ENCODE results near the gene MYL6B.
A peak's percentile ranks its signal among the peaks of the same experiment; 100 is the strongest.
"Not testable (repeated sequence)": the region's sequence is repeated elsewhere in the genome, so short reads cannot be mapped to it uniquely, and the experiment has no call there.

Gene MYL6B

DNA sequence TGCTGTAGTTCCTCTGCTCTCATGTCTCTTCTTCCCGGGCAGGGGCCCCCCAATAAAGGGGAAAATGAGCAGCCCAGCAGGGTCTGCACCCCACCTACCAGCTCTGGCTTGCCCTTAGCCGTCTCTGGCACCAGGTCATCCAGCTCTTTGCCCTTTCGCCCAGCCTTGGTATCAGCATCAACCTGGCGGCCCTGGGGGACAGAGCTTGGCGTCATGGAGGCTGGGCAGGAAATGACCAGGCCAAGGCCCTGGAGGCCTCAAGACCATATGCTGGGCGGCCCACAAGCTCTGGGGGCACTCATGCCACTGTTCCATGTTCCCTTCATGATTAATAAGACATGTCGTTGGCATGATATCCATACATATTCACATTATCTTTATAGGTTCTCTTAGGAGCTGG, 20.5 kb downstream of the MYL6B start:
- no peak for DNase-seq (ENCODE audit: low read depth)

DNA sequence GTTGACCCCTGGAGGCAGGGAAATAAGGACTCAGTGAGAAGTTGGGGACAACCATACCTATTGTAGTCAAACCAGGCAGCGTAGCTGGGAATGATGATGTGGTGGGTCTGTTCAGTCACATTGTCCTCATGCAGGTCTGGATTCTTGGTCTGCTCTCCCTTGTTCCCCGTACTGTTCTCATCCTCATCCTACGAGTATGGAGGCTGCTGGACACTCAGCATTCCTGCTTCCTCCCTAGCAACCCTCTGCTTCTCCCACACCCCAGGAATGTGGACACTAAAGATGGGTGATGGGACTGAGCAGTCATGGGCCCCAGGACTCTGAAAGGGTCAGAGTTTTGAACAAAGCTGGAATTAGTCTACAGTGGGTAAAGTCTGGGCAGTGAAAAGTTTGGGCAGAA, 26.0 kb downstream of the MYL6B start:
- DNase-seq (ENCODE audit: low read depth): no peak

DNA sequence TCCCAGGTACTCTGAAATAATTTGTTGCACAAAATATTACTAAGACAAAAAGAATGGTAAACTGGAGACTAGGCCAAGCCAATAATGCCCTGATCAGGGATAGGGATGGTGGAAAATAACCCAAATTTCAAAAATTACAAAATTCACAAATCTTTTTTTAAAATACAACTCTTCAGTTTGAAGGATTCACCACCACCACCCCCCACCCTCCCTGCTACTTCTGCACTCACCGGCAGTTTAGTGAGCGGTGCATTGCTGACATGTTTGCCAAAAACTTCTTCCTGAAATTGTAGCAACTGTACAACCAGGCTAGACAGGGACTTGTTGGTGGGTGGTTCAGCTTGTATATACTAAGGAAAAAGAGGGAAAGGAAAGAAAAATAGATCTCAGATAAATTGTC, 34.6 kb downstream of the MYL6B start:
- DNase-seq (ENCODE audit: low read depth): no peak

DNA sequence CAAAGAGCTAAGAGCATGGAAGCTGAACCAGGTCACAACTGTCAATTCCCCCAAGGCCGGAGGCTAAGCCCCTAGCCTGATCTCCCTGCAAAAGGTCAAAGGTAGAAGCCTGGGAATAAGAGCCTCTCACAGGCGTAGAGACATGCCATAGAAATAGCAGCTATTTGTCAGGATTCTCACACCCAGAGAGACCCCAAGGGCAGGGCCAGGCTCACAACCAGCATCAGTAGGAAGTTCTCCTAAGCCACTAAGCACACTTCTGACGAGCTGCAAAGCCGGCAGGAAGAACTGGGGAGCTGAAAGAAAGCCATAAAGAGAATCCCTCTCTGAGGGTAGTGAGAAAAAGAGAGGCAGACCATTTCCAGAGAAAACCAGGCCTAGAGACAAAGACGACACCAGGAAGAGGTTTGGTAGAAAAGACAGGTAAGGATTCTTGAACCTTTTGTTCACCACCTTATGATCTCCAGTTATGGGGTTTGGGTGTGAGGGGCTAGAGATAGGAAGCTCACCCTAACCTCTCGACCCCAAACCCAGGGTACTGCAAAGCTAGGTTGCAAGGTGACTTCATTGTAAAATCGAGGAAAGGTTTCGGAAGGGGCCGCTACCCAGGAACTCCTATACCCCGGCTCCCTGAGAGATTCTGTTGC, 35.9 kb downstream of the MYL6B start:
- no peak for DNase-seq (ENCODE audit: low read depth)

DNA sequence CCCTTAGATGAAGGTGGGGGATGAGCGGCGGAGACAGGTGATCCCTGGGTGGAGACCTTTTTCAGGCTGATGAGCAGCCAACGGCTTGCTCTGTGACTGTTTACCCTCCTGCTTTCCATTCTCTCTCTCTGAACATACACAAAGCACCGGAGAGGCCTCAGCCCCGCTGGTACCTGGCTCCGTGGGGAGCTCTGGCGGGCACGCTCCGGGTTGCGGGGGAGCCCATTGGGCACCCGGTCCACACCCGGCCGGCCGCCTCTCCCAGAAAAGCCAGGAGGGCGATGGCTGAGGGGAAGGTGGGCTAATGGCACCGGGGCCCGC, 36.4 kb downstream of the MYL6B start:
- no peak for DNase-seq (ENCODE audit: low read depth)

DNA sequence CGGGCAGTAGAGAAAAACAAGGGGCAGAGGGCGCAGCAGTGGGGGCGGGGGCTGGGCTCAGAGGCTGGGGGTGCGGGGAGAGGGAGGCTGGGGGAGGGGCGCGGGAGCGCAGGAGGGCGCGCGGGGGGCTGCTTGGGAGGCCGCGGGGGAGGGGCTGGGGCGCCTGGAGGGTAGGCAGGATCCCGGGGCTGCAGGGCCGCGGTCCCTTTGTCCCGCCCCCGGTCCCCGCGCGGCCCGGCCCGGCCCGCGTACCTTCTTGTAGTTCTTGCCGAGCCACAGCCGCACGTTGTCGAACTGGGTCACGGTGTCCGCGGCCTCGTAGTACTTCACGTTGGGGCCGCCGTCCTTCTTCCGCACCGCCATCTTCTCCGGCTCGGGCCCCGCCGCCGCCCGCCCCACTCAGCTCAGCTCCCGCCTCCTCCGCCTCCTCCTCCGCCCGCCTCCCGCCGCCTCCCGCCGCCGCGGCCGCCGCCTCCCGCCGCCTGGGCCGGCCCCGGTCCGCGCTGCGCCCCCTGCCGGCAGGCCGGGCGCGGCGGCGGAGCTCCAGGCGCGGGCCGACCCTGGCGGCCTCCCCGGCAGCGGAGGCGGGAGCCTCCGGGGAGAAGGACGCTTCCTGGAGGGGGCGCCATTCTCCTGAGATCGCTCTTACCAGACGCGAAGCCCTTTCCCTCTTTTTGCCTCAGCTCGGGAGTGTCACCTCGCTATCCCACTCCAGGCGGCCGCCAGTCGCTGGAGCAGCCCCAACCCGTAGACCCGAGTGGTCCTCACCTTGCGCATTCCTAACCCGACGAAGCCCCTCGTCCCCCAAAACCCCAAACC, 36.9 kb downstream of the MYL6B start, which contains the start of gene SMARCC2:
TSS of gene SMARCC2 (minus strand) at position 385 of the 819 bp plus-strand sequence. CDS start at position 363, 22 bp downstream.
- peak; percentile 74 for DNase-seq (ENCODE audit: low read depth)

DNA sequence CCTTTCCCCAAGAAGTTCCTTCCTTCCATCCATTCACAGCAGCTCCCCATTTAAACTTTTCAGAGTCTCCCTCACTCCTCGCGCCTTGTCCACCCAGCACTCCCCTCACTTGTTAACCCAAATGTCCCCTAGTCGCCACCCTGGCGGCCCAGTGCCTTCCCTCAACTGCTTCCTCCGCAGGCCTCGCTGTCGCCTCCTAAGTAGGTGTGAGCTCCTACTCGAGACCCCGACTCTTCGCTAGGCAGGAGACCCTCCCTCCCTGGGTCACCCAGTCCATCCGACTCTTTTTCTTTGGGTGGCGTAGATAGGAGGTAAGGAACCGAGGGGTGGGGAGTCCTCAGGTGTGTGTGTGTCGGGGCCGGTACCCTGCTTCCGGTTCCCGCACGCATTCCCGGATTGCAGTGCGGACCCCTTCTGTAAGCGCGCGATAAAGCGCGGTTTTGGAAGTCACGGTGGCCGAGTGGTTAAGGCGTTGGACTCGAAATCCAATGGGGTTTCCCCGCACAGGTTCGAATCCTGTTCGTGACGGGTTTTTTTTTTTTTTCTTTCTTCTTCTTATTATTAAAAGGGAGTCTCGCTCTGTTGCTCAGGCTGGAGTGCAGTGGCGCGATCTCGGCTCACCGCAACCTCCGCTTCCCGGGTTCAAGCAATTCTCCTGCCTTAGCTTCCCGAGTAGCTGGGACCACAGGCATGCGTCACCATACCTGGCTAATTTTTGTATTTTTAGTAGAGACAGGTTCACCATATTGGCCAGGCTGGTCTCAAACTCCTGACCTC, 37.7 kb downstream of the MYL6B start:
- peak; percentile 64 for DNase-seq (ENCODE audit: low read depth)

DNA sequence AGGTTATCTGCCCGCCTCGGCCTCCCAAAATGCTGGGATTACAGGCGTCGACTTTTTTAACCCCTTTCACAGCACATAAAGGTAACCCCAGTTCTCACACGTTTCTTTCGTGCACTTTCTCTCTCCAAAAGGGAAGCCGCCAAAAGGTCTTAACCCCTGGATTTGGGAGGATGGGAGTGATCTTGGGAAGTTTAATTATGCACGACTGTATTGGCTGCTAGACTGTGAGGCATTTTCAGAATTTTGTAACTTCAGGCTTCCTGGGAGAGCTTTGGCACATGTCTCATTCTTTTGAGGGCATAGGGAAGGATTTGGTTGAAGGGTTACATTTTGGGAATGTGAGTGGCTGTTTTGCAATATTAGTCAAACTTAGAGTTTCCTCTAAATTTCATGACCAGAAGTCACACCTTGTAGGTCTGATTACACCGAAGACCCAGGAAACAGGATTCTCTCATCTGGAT, 38.3 kb downstream of the MYL6B start:
- no peak for DNase-seq (ENCODE audit: low read depth)

DNA sequence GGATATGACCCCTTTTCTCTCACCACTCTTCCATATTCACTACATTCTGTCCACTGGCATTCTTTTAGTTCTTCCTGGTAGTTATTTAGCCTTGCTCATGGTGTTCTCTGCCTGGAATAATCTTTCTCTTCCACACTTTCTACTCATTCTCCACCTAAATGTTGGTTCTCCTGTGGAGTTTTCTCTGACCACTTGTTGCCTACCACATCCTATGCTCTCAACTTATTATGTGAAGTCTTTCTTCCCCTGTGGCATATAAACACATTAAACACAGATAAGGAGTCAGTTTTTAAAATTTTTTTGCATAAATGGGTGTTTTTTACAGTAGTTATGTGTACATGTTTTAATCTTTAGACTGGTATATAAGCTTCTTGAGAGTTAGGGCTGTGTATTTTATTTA, 40.2 kb downstream of the MYL6B start:
- DNase-seq (ENCODE audit: low read depth): no peak

DNA sequence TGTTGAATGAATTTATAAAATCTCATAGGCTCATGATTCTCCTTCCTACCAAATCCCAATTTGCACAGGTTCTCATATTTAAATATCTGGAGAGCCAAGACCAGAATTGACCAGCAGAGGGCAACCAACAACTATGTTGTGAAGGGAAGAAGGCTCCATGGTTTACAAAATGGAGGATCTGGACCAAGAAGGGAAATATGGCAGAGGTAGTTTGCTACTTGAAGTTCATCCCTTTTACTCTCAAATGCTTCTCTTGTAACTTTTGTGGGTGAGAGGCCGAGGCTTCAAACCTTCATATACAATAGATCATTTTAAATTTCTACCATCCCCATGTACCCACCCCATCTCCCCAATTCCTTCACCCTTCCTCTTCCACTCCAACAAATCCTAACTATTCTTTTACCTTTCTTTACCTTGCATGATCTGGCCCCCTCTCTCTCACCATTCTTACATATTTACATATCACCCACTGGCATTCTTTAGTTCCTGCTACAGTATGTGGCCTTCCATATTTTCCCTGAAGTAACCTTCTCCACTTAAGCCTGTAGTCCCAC, 40.7 kb downstream of the MYL6B start:
- DNase-seq (ENCODE audit: low read depth): no peak

DNA sequence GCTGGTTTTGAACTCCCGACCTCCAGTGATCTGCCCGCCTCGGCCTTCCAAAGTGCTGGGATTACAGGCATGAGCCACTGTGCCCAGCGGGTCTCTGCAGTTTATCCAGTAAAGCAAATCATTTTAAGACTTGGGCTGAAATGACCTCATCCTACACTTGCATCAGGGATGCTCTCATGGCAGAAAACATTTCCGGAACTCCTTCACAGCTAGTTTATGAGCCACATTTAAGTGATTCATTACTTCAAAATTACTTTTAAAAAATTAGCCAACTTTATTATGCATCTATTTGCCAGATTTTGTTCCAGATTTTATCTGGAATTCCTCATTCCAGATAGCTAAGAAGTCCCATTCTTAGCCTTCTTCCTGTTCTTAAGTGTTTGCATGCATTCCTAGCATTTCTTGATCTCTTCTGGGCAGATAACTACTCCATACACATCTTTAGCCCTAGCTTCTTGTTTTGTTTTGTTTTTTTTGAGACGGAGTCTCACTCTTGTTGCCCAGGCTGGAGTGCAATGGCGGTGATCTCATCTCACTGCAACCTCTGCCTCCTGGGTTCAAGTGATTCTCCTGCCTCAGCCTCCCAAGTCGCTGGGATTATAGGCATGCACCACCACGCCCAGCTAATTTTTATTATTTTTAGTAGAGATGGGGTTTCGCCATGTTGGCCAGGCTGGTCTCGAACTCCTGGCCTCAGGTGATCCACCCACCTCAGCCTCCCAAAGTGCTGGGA, 44.6 kb downstream of the MYL6B start:
- DNase-seq (ENCODE audit: low read depth): not testable (repeated sequence)

DNA sequence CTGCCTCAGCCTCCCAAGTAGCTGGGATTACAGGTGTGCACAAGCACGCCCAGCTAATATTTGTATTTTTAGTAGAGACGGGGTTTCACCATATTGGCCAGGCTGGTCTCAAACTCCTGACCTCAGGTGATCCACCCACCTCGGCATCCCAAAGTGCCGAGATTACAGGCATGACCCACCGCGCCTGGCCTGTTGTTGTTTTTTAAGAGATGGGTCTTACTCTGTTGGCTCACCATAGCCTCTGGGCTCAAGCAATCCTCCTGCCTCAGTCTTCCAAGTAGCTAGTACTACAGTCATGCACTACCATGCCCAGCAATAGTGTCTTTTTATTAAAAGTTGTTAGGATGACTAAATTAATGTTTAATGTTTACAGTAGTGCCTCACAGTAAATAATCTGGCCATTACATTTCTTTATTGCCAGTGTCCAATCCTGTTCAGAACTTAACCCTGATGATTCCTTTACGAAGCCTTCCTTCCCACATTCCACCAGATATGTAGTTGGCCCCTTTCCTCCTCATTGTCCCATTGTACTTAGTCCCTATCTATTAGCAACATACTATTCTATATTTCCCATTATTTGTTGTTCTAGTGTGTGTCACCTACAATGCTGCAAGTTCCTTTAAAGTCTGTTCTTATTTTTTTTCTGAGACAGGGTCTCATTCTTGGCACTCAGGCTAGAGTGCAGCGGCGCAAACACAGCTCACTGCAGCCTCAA, 45.7 kb downstream of the MYL6B start:
- no peak for DNase-seq (ENCODE audit: low read depth)

DNA sequence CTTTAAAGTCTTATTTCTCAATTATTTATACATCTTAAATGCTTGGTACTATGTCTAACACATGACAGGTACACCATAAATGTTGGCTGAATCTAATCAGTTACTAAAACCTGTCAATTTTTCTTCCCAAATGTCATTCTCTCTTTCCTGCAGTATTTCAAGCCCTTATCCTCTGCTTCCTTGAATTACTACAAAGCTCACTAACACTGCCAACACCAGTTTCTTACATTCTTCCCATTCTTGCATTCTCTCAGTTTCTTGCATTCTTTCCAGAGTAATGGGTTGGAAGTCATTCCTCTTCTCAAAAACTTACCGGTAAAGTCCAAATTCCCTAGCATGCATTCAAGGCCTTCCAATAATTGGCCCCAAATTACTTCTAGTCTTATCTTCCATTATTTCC, 46.4 kb downstream of the MYL6B start:
- DNase-seq (ENCODE audit: low read depth): no peak

DNA sequence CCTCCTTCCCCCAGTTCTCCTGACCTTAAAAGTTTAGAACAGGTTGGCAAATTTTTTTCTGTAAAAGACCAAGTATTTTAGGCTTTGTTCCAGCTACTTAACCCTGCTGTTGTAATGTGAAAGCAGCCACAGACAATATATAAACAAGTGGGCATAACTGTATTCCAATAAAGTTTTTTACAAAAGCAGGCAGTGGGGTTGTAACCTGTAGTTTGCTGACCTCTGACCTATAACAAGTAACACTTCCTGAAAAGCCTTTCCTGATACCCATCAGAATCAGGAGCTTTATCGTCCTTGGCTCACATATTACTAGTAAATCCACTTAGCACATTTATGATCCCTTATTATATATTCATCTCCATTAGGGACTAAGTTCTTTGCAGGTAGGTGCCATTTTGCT, 50.0 kb downstream of the MYL6B start:
- DNase-seq (ENCODE audit: low read depth): no peak

DNA sequence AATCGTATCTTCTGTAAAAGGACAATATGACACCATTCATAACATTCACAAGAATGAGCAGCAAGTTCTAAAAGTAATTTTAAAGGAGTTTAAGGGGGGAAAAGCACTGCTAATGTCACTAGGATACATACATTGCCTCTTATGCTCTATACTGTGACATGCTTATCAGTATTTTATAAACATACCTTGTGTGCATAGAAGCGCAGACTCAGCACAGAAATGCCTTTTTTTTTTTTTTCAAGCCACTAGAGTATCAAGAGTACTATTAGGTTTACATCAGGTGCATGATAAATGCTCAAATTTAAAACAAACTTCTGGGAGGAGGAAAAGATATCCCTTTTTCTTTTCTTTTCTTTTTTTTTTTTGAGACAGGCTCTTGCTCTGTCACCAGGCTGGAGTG, 50.5 kb downstream of the MYL6B start:
- DNase-seq (ENCODE audit: low read depth): no peak

DNA sequence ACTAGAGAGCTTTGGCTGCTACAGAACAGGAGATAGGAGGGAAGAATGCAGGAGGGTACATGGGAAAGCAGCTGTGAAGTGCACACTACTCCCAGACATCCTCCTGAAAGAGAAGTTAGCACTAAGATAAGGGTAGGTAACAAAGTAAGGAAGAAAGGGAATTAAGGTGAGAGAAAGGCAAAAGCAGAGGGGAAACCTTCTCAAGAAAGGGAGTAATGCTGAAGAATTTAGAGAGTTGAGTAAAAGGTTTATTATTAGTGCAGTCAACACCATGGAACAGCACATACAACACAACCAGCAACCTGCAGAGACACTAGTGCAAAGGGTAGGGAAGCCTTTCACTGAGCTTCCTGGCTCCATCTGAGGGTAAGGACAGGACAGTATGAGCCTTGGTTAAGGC, 51.9 kb downstream of the MYL6B start:
- DNase-seq (ENCODE audit: low read depth): no peak

DNA sequence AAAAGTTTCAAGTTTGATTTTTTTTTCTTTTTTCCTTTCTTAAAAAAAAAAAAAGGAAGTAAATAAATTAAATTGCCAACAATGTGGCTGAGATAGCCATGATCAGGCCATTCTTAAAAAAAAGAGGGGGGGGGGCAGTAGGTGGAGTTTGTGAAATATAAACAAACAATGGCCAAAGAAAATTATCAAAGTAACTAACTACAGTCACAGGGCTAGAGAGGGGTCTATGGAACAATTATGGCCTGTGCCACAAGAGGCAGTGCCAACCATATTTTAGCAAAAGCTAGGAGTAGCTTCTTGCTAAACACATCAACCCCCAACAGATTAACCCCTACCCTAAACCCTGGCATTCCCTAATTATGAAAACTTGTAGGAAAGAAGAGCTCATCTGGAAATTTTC, 53.1 kb downstream of the MYL6B start:
- no peak for DNase-seq (ENCODE audit: low read depth)

DNA sequence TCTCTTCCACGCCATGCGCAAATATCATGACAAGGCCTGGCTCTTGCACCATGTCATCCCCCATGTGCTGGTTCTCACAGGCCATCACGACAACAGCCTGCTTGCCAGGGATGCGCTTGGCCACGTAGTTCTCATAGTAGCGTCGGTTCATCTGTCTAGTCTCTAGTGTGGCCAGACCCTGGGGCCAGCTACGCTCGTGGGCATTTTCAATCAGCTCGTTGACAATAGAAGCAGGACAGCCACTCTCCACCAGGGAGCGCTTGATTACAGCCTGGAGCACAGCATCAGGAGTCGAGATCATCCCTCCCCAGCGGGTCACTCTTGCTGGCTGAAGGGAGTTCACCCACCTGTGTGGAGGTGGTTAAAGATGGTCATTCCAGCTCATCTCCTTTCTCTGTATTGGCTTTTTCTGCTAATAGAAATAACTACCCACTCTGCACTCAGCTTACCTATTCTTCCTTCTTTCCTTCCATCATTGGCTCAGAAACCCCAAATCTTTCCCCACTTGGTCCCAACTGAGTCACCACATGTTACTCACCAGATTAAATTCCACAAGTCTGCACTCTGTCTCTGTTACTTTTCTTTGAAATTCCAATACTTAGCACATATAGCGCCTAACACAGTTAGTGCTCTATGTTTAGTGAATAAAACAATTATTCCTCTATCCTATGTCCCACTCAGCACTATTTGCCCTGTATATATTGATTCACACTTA, 54.2 kb downstream of the MYL6B start:
- DNase-seq (ENCODE audit: low read depth): no peak
